GM12878 (cell line): ENCODE data around the gene LILRB4. TPM values are rescaled to one million over a fixed set of nuclear protein-coding genes. Genes with fewer than 3 reads are reported as not detected.

Experiments used
- BHLHE40 ChIP-seq, 2 experiments: fragments of 450-650 bp in 1 of 2; IDR thresholded peaks; 2 replicates each; pipeline ENCODE4 v1.6.1; 2011 to 2017; ENCODE audit warnings: low read depth in 2 of 2, borderline replicate concordance in 1 of 2, improper control_type of control experiment in 1 of 2, low read length in 1 of 2, mild to moderate bottlenecking in 1 of 2
- DPF2 ChIP-seq: fragments of 450-650 bp; IDR thresholded peaks from 2 replicates; pipeline ENCODE4 v1.6.1; 2017; ENCODE audit warnings: mild to moderate bottlenecking
- FOXK2 ChIP-seq: fragments of 450-650 bp; IDR thresholded peaks from 2 replicates; pipeline ENCODE4 v1.6.1; 2017; ENCODE audit warnings: mild to moderate bottlenecking, moderate library complexity
- HCFC1 ChIP-seq: fragments of 150-350 bp; IDR thresholded peaks from 2 replicates; pipeline ENCODE4 v1.6.1; 2014; ENCODE audit warnings: low read length
- KDM1A ChIP-seq: fragments of 200-600 bp; sonication (generic); IDR thresholded peaks from 2 replicates; pipeline ENCODE4 v1.6.1; 2016; ENCODE audit warnings: borderline replicate concordance
- NFXL1 ChIP-seq: fragments of 450-650 bp; IDR thresholded peaks from 2 replicates; pipeline ENCODE4 v1.6.1; 2017; ENCODE audit warnings: antibody characterized with exemption, mild to moderate bottlenecking, borderline replicate concordance
- POLR2AphosphoS2 ChIP-seq: IDR thresholded peaks from 2 replicates; pipeline ENCODE4 v1.6.1; 2011; ENCODE audit warnings: low read depth, mild to moderate bottlenecking, low read length, improper control_type of control experiment, moderate library complexity
- POU2F2 ChIP-seq: IDR thresholded peaks from 3 replicates; pipeline ENCODE4 v1.6.1; 2011; ENCODE audit warnings: low read depth, mild to moderate bottlenecking, low read length, borderline replicate concordance
- RAD51 ChIP-seq: fragments of 450-650 bp; IDR thresholded peaks from 2 replicates; pipeline ENCODE4 v1.6.1; 2016; ENCODE audit warnings: moderate library complexity, mild to moderate bottlenecking, inconsistent platforms
- RFX5 ChIP-seq: IDR thresholded peaks from 2 replicates; pipeline ENCODE4 v1.6.1; 2011; ENCODE audit warnings: low read depth, low read length, improper control_type of control experiment
- RUNX3 ChIP-seq: IDR thresholded peaks from 2 replicates; pipeline ENCODE4 v1.6.1; 2012; ENCODE audit warnings: low read length, inconsistent platforms
- SIX5 ChIP-seq: IDR thresholded peaks from 2 replicates; pipeline ENCODE4 v1.6.1; 2011; ENCODE audit warnings: mild to moderate bottlenecking, low read depth, low read length, moderate library complexity; ENCODE audit not compliant: severe bottlenecking
- SMAD1 ChIP-seq: fragments of 450-650 bp; IDR thresholded peaks from 2 replicates; pipeline ENCODE4 v1.6.1; 2018; ENCODE audit warnings: mild to moderate bottlenecking, low read depth; ENCODE audit not compliant: partially characterized antibody
- SP1 ChIP-seq: IDR thresholded peaks from one replicate; pipeline ENCODE4 v1.6.1; 2011; ENCODE audit warnings: low read depth, low read length
- STAT1 ChIP-seq: fragments of 450-650 bp; conservative IDR thresholded peaks from 2 replicates; pipeline ENCODE4 v1.6.1; 2014; ENCODE audit warnings: antibody characterized with exemption, mild to moderate bottlenecking
- WRNIP1 ChIP-seq: IDR thresholded peaks from 2 replicates; pipeline ENCODE4 v1.6.1; 2011; ENCODE audit warnings: low read depth, low read length, improper control_type of control experiment, borderline replicate concordance
- YY1 ChIP-seq: IDR thresholded peaks from 2 replicates; pipeline ENCODE4 v1.6.1; 2011; ENCODE audit warnings: low read depth, mild to moderate bottlenecking, low read length
- ZNF622 ChIP-seq: fragments of 450-650 bp; IDR thresholded peaks from 2 replicates; pipeline ENCODE4 v1.6.1; 2017; ENCODE audit warnings: mild to moderate bottlenecking, inconsistent platforms
- polyA plus RNA-seq, 11 experiments: library from polyadenylated mRNA; depleted of rRNA in 4 of 11; unstranded in 6 of 11; stranded (reverse) in 5 of 11; fragments of >200 nt; fragmentation: Nextera tagmentation in 4 of 11; fragmentation: Illumina TruSeq in 1 of 11; extraction: Ambion mirVana in 4 of 11; extraction: Trizol in 1 of 11; gene quantifications; 1 replicate in 1 of 11; 2 replicates in 10 of 11; pipeline versions ENCODE4 v1.2.1 to v1.2.3, GENCODE V29; 2011 to 2016; ENCODE audit warnings: inconsistent platforms in 2 of 11, missing spikeins in 2 of 11, low read depth in 1 of 11
- total RNA-seq, 4 experiments: library from RNA; depleted of rRNA in 3 of 4; stranded (reverse); fragments of >200 nt in 3 of 4; fragmentation: Illumina TruSeq in 1 of 4; extraction: Trizol in 1 of 4; gene quantifications; 2 replicates each; pipeline versions ENCODE4 v1.2.1 to v1.2.3, GENCODE V29; 2013 to 2021
- TF ChIP-seq, protein P1 (sequence below): fragments of 450-650 bp; conservative IDR thresholded peaks from 2 replicates; pipeline ENCODE4 v1.6.1; 2017; ENCODE audit warnings: mild to moderate bottlenecking, moderate library complexity
- TF ChIP-seq, protein P2 (sequence below): fragments of 450-650 bp; IDR thresholded peaks from 2 replicates; pipeline ENCODE4 v1.6.1; 2016; ENCODE audit warnings: mild to moderate bottlenecking
- TF ChIP-seq, protein P3 (sequence below): fragments of 450-650 bp; IDR thresholded peaks from 2 replicates; pipeline ENCODE4 v1.6.1; 2017; ENCODE audit warnings: borderline replicate concordance
- TF ChIP-seq, protein P4 (sequence below): fragments of 450-650 bp; formaldehyde crosslinking; IDR thresholded peaks from 2 replicates; pipeline ENCODE4 v1.4.0; 2022; ENCODE audit warnings: mild to moderate bottlenecking, moderate library complexity
- TF ChIP-seq, protein P5 (sequence below): IDR thresholded peaks from 2 replicates; pipeline ENCODE4 v1.6.1; 2011; ENCODE audit warnings: low read depth, low read length, improper control_type of control experiment, borderline replicate concordance

Gene LILRB4
- total and polyA plus RNA-seq, 10 of the 15 experiments (the other 5 are each of a cell fraction or from before 2014, with no cell fraction given), result 2.0 to 39.8 (median 16.0) TPM

DNA sequence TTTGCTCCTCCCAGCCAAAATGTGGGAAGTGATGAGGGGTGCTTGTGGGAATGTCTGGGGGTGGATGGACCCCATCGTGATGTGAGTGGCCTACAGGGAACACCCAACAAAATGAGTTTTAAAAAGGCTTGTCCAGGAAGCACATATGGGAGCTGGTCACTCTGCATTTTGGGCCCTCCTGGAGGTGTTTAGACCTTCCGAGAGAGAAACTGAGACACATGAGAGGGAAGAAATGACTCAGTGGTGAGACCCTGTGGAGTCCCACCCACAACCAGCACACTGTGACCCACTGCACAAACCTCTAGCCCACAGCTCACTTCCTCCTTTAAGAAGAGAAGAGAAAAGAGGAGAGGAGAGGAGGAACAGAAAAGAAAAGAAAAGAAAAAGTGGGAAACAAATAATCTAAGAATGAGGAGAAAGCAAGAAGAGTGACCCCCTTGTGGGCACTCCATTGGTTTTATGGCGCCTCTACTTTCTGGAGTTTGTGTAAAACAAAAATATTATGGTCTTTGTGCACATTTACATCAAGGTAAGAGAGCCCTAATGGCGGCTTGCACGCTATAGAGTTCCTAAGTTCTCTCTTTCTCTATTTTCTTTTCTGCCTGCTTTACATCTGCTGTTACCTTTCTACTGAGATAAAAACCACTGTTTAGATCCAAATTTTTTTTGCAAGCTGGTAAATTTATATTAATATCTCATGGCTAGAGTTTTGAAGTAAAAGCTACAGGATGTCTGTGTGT, 45.8 kb upstream of the LILRB4 start (continued):
- no peak for TF ChIP-seq SIX5
- TF ChIP-seq POLR2AphosphoS2, result no peak
- TF ChIP-seq BHLHE40 (IDR thresholded peaks at IDR 0.05; ENCODE audit: borderline replicate concordance in 1 of 2, low read depth in 2 of 2, low read length in 1 of 2), result peak; percentile 86 to 88
- TF ChIP-seq DPF2, result peak; percentile 97
- TF ChIP-seq, protein P1, sequence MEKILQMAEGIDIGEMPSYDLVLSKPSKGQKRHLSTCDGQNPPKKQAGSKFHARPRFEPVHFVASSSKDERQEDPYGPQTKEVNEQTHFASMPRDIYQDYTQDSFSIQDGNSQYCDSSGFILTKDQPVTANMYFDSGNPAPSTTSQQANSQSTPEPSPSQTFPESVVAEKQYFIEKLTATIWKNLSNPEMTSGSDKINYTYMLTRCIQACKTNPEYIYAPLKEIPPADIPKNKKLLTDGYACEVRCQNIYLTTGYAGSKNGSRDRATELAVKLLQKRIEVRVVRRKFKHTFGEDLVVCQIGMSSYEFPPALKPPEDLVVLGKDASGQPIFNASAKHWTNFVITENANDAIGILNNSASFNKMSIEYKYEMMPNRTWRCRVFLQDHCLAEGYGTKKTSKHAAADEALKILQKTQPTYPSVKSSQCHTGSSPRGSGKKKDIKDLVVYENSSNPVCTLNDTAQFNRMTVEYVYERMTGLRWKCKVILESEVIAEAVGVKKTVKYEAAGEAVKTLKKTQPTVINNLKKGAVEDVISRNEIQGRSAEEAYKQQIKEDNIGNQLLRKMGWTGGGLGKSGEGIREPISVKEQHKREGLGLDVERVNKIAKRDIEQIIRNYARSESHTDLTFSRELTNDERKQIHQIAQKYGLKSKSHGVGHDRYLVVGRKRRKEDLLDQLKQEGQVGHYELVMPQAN, result peak; percentile 51; the same call in 1 of the 2 replicates
- no peak for TF ChIP-seq ZNF622
- TF ChIP-seq, protein P2, sequence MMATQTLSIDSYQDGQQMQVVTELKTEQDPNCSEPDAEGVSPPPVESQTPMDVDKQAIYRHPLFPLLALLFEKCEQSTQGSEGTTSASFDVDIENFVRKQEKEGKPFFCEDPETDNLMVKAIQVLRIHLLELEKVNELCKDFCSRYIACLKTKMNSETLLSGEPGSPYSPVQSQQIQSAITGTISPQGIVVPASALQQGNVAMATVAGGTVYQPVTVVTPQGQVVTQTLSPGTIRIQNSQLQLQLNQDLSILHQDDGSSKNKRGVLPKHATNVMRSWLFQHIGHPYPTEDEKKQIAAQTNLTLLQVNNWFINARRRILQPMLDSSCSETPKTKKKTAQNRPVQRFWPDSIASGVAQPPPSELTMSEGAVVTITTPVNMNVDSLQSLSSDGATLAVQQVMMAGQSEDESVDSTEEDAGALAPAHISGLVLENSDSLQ, result no peak
- peak; percentile 60; the same call in 1 of the 3 replicates for TF ChIP-seq POU2F2
- TF ChIP-seq SMAD1, result peak; percentile 82
- TF ChIP-seq RFX5, result no peak
- TF ChIP-seq, protein P3, sequence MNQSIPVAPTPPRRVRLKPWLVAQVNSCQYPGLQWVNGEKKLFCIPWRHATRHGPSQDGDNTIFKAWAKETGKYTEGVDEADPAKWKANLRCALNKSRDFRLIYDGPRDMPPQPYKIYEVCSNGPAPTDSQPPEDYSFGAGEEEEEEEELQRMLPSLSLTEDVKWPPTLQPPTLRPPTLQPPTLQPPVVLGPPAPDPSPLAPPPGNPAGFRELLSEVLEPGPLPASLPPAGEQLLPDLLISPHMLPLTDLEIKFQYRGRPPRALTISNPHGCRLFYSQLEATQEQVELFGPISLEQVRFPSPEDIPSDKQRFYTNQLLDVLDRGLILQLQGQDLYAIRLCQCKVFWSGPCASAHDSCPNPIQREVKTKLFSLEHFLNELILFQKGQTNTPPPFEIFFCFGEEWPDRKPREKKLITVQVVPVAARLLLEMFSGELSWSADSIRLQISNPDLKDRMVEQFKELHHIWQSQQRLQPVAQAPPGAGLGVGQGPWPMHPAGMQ, result no peak
- no peak; the same call in 1 of the 2 replicates for TF ChIP-seq RAD51
- no peak for TF ChIP-seq FOXK2
- TF ChIP-seq RUNX3, result peak; percentile 98
- no peak for TF ChIP-seq KDM1A
- peak; percentile 62 for TF ChIP-seq SP1
- TF ChIP-seq, protein P4, sequence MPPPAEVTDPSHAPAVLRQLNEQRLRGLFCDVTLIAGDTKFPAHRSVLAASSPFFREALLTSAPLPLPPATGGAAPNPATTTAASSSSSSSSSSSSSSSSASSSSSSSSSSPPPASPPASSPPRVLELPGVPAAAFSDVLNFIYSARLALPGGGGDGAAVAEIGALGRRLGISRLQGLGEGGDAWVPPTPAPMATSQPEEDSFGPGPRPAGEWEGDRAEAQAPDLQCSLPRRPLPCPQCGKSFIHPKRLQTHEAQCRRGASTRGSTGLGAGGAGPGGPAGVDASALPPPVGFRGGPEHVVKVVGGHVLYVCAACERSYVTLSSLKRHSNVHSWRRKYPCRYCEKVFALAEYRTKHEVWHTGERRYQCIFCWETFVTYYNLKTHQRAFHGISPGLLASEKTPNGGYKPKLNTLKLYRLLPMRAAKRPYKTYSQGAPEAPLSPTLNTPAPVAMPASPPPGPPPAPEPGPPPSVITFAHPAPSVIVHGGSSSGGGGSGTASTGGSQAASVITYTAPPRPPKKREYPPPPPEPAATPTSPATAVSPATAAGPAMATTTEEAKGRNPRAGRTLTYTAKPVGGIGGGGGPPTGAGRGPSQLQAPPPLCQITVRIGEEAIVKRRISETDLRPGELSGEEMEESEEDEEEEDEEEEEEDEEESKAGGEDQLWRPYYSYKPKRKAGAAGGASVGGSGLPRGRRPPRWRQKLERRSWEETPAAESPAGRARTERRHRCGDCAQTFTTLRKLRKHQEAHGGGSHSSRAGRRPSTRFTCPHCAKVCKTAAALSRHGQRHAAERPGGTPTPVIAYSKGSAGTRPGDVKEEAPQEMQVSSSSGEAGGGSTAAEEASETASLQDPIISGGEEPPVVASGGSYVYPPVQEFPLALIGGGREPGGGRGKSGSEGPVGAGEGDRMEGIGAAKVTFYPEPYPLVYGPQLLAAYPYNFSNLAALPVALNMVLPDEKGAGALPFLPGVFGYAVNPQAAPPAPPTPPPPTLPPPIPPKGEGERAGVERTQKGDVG (CRISPR knock-in tag), result no peak
- TF ChIP-seq, protein P5, sequence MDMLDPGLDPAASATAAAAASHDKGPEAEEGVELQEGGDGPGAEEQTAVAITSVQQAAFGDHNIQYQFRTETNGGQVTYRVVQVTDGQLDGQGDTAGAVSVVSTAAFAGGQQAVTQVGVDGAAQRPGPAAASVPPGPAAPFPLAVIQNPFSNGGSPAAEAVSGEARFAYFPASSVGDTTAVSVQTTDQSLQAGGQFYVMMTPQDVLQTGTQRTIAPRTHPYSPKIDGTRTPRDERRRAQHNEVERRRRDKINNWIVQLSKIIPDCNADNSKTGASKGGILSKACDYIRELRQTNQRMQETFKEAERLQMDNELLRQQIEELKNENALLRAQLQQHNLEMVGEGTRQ, result no peak
- TF ChIP-seq WRNIP1, result no peak
- peak; percentile 78 for TF ChIP-seq YY1
- TF ChIP-seq HCFC1, result no peak
- TF ChIP-seq NFXL1, result no peak
- TF ChIP-seq STAT1, result no peak
